Activated naive CD4-positive, alpha-beta T cell treated with anti-CD3 and anti-CD28 coated beads, Interleukin-2, amount 50 U/mL, for 24 hours (primary cell): ENCODE measurements around the gene FBXL13.
"Not testable (repeated sequence)": the region's sequence is repeated elsewhere in the genome, so short reads cannot be mapped to it uniquely, and the experiment has no call there.

Source experiments
- H3K27ac Mint-ChIP-seq: one replicate; pipeline ENCODE4 v1.8.0; 2021; ENCODE audit warnings: mild to moderate bottlenecking, mixed read lengths
- H3K27me3 Mint-ChIP-seq: one replicate; pipeline ENCODE4 v1.8.0; 2021; ENCODE audit warnings: mixed read lengths
- H3K36me3 Mint-ChIP-seq: one replicate; pipeline ENCODE4 v1.8.0; 2021; ENCODE audit warnings: mixed read lengths
- H3K4me1 Mint-ChIP-seq: one replicate; pipeline ENCODE4 v1.8.0; 2021; ENCODE audit warnings: mixed read lengths
- H3K4me3 Mint-ChIP-seq: one replicate; pipeline ENCODE4 v1.8.0; 2021; ENCODE audit warnings: mild to moderate bottlenecking, mixed read lengths
- H3K9me3 Mint-ChIP-seq: one replicate; pipeline ENCODE4 v1.8.0; 2021; ENCODE audit warnings: mixed read lengths

FBXL13 gene

DNA sequence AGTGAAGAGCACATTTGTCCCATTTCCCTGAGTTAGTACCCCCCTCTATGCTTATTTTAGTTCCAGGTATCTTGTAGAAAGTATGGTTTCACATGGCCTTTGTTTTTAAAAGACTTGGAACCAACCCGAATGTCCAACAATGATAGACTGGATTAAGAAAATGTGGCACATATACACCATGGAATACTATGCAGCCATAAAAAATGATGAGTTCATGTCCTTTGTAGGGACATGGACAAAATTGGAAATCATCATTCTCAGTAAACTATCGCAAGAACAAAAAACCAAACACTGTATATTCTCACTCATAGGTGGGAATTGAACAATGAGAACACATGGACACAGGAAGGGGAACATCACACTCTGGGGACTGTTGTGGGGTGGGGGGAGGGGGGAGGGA, 21.0 kb upstream of the FBXL13 start:
- Mint-ChIP-seq H3K36me3 (peaks cover 19% of the 10 kb centered on the region), H3K27ac (peak overlapping the region; percentile 30)
- not testable (repeated sequence) for H3K9me3 Mint-ChIP-seq, H3K4me1 Mint-ChIP-seq, H3K4me3 Mint-ChIP-seq, H3K27me3 Mint-ChIP-seq

DNA sequence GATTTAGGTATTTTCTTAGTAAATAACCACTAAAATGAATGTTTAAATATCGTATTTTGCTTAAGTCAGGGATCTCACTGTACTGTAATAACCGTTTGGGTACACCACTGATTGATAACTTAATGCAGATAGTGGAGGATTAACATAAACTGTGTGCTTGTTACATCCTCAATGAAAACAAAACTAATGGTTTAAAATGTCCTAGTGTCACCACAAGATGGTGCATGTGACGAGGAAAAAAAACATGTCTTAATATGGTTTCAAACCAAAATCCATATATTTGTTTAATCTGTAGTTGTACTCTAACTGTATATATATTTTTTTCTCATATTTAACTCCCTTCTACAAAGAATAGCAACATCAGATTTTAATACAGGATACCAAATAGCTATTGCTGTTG, 19.5 kb upstream of the FBXL13 start:
- no peaks in the 10 kb centered on the region for H3K9me3 Mint-ChIP-seq
- no peak overlapping the region for H3K4me3 Mint-ChIP-seq
- H3K4me1 Mint-ChIP-seq: no peaks in the 10 kb centered on the region
- H3K27me3 Mint-ChIP-seq: no peaks in the 10 kb centered on the region
- no peak overlapping the region for H3K27ac Mint-ChIP-seq
- H3K36me3 Mint-ChIP-seq: peaks cover 19% of the 10 kb centered on the region

DNA sequence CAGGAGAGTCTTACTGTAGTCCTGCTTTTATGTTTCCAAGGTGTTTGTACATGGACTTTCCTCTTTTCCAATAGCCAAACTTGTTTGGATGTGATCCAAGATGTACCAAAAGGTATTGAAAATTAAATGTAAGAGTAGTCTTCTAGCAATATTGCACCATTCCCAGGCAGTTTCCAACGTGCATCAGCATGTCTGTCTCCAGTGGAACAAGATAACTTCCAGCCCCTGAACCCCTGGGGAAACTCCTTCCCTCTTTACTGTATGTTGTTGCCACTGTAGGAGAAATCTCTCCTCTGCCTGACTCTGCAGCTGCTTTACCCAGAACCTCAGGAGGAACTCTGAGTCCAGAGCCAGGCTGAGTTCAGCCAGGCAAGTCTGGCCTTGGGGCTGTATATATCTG, 18.8 kb upstream of the FBXL13 start:
- Mint-ChIP-seq H3K9me3 (no peaks in the 10 kb centered on the region), H3K4me3 (no peak overlapping the region), H3K4me1 (no peaks in the 10 kb centered on the region), H3K27ac (no peak overlapping the region), H3K36me3 (peaks cover 19% of the 10 kb centered on the region), H3K27me3 (no peaks in the 10 kb centered on the region)

DNA sequence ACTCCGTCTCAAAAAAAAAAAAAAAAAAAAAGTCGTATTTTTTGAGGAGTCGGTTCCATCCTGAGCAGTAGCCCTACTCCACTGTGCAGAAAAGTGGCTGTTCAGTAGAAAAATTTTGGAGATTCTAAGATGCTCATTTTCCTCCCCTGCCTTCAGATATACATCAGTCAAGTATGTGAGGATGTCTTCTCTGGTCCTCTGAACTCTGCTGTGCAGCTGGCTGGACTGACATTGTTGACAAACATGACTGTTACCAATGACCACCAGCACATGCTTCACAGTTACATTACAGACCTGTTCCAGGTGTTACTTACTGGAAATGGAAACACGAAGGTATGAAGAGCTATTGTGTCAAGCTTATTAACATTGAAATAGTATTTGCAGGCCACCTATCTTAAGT, 17.7 kb upstream of the FBXL13 start:
- not testable (repeated sequence) for H3K4me3 Mint-ChIP-seq, H3K27ac Mint-ChIP-seq, H3K9me3 Mint-ChIP-seq, H3K4me1 Mint-ChIP-seq, H3K27me3 Mint-ChIP-seq
- peaks cover 19% of the 10 kb centered on the region for H3K36me3 Mint-ChIP-seq

DNA sequence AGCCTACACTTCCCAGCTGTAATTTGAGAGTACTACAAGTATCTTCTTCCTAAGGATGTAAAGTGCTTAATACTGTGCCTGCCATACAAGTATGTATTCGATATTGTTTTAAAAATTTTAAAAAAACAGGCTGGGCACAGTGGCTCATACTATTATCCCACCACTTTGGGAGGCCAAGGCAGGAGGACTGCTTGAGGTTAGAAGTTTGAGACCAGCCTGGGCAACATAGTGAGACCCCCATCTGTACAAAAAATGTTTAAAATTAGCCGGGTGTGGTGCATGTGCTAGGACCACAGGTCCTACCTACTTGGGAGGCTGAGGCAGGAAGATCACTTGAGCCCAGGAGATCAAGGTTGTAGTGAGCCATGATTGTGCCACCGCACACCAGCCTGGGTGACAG, 8.6 kb upstream of the FBXL13 start:
- no peak overlapping the region for H3K4me3 Mint-ChIP-seq
- H3K27me3 Mint-ChIP-seq: no peaks in the 10 kb centered on the region
- no peaks in the 10 kb centered on the region for H3K9me3 Mint-ChIP-seq
- peaks cover 27% of the 10 kb centered on the region for H3K4me1 Mint-ChIP-seq
- no peak overlapping the region for H3K27ac Mint-ChIP-seq
- H3K36me3 Mint-ChIP-seq: peaks cover 8% of the 10 kb centered on the region

DNA sequence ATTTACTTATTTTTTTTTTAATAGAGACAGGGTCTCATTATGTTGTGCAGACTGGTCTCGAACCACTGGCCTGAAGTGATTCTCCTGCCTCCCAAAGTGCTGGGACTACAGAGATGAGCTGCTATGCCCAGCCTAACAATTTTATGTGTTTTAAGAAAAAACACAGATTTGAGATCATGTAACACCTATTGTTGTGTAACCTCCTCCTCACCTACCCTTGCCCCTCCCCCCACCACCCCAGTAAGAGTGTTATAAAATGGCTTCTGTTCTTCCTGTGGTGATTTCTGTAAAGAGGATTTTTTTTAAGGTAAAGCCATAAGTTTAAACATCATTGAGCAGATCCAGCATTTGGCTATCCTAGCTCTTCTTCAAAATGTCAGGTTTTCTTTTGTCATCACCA, 7.9 kb upstream of the FBXL13 start:
- no peak overlapping the region for H3K4me3 Mint-ChIP-seq
- H3K9me3 Mint-ChIP-seq: no peaks in the 10 kb centered on the region
- H3K36me3 Mint-ChIP-seq: peaks cover 7% of the 10 kb centered on the region
- H3K4me1 Mint-ChIP-seq: peaks cover 34% of the 10 kb centered on the region
- H3K27me3 Mint-ChIP-seq: no peaks in the 10 kb centered on the region
- H3K27ac Mint-ChIP-seq: no peak overlapping the region

DNA sequence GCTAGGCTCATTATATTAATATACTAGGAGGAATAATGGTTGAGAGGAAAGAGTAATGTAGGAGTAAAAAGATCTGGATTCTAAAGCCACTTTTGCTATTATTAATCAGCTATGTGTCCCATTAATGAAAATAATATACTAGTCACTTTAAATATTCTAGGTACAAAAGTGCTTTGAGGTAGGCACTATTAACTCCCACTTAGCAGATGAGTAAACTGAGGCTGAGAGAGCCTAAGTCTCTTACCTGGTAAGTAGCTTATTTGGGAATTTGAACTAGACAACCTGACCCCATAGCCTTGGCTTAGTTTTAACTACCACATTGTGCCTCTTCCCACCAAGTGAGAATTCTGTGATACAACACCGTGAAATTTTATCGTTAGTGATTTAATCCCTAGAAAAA, 6.3 kb upstream of the FBXL13 start:
- Mint-ChIP-seq H3K4me3 (no peak overlapping the region), H3K9me3 (no peaks in the 10 kb centered on the region), H3K27ac (no peak overlapping the region), H3K27me3 (no peaks in the 10 kb centered on the region), H3K36me3 (peaks cover 6% of the 10 kb centered on the region), H3K4me1 (peaks cover 45% of the 10 kb centered on the region)

DNA sequence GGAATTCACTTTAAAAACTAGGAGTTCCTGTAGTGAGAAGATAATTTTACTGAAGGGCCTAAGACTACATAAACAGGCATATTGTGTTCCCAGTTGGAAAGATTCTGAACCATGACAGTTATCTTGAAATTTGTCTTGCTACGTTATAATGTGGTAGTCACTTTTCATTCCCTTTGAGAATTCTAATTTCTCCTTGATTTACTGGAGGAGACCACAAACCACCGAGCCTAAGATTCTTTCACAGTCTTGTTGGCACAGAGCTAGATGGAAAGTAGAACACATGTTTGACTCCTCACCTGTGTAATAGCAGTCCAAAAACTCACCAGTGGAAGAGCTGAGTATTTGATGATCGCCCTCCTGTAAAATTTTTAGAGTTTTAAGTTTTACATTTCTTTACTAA, 5.2 kb upstream of the FBXL13 start:
- Mint-ChIP-seq H3K27me3 (no peaks in the 10 kb centered on the region), H3K4me1 (peaks cover 51% of the 10 kb centered on the region), H3K36me3 (peaks cover 8% of the 10 kb centered on the region), H3K9me3 (no peaks in the 10 kb centered on the region), H3K27ac (no peak overlapping the region), H3K4me3 (no peak overlapping the region)

DNA sequence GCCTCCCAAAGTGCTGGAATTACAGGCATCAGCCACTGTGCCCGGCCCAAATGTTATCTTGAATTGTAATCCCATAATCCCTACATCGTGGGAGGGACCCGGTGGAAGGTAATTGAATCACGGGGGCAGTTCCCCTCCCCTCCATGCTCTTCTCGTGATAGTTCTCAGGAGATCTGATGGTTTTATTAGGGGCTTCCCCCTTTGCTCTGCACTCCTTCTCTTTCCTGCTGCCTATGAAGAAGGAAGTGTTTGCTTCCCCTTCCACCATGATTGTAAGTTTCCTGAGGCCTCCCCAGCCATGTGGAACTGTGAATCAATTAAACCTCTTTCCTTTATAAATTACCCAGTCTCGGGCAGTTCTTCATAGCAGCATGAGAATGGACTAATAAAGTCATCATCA, 3.6 kb upstream of the FBXL13 start:
- not testable (repeated sequence) for H3K27me3 Mint-ChIP-seq

DNA sequence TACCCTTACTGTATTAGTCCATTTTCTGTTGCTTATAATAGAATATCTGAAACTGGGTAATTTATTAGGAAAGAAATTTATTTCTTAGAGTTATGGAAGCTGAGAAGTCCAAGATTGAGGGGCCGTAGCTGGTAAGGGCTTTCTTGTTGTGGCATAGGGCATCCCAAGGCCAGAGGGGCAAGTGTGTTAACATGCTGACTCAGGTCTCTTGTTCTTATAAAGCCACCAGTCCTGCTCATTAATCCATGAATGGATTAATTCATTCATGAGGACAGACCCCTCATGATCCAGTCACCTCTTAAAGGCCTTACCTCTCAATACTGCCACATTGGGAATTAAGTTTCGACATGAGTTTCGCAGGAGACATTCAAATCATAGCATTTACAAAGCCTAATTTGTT, 2.7 kb upstream of the FBXL13 start:
- H3K36me3 Mint-ChIP-seq: peaks cover 8% of the 10 kb centered on the region
- no peaks in the 10 kb centered on the region for H3K9me3 Mint-ChIP-seq
- H3K27ac Mint-ChIP-seq: no peak overlapping the region
- peak overlapping the region; percentile 19 for H3K4me3 Mint-ChIP-seq
- no peaks in the 10 kb centered on the region for H3K27me3 Mint-ChIP-seq
- peaks cover 64% of the 10 kb centered on the region for H3K4me1 Mint-ChIP-seq

More for the DNA sequence above, 3.6 kb upstream of the FBXL13 start:
- H3K27ac Mint-ChIP-seq, H3K9me3 Mint-ChIP-seq, H3K36me3 Mint-ChIP-seq: not testable (repeated sequence)
- H3K4me1 Mint-ChIP-seq: peaks cover 63% of the 10 kb centered on the region
- H3K4me3 Mint-ChIP-seq: peak overlapping the region; percentile 11

DNA sequence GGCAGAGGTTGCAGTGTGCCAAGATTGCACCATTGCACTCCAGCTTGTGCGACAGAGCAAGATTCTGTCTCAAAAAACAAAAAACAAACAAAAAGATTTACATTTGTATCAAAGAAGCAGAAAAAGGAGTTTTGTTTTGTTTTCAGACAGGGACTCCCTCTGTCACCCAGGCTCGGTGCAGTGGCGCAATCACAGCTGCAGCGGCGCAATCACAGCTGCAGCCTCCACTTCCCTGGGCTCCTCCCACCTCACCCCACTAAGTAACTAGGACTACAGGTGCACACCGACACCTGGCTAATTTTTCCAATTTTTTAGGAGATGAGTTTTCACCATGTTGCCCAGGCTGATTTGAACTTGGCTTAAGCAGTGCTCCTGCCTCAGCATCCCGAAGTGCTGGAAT, 2.2 kb upstream of the FBXL13 start:
- Mint-ChIP-seq H3K27ac (no peak overlapping the region), H3K9me3 (no peaks in the 10 kb centered on the region), H3K27me3 (no peaks in the 10 kb centered on the region), H3K36me3 (peaks cover 8% of the 10 kb centered on the region), H3K4me3 (peak overlapping the region; percentile 97), H3K4me1 (peaks cover 59% of the 10 kb centered on the region)

DNA sequence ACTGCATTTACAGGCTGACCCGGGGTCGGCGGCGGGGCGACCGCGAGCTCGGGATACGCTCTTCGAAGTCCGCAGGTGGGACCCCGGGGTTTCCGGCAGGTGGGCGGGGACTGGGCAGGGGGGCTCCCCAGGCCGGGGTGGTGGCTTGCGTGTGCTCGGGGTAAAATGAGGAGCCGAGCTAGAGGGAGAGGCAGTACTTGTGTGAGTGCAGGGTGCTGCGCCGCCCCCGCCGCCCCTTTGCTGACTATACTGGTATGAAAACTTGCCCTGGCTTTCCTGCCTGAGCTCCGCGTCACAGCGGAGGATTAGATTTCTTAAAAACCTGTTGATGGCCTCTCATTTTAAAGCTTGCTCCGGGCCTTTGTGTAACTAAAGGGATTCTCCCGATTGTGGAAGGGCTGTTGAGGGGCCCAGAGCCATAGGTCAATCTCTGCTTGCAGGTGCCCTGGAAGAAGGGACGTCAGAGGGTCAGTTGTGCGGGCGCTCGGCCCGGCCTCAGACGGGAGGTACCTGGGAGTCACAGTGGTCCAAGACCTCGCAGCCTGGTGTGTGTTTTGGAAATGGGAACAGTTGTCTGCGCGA, 832 bp upstream of the FBXL13 start:
- Mint-ChIP-seq H3K27me3 (no peaks in the 10 kb centered on the region), H3K4me1 (peaks cover 55% of the 10 kb centered on the region), H3K36me3 (peaks cover 8% of the 10 kb centered on the region), H3K9me3 (no peaks in the 10 kb centered on the region), H3K27ac (peak overlapping the region; percentile 96), H3K4me3 (peak overlapping the region; percentile 97)

DNA sequence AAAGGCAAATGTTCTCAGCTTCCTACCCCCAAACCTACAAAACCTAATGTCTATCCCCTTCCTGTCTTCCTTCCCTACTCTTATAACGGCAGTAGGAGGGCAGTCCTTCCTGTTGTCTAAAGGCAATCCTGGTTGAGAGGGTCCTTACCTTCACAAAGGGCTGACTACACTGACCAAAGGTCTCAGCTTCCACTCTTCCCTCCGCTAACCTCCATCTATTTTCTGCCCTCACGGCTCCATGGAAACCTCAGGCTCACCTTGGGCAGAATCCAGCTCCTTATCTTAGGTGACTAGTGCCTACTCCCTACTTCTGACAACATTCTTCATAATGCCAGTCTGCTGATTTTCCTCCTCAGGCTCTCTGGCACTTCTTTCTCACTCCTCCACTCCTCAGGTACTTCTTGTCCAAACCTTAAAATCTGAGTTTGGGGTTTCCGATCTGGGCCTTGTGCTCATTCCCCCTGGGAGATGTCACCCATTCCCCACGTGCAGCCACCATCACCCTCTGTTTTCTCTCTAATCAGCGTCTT, 542 bp downstream of the FBXL13 start:
- Mint-ChIP-seq H3K27me3 (no peaks in the 10 kb centered on the region), H3K9me3 (no peaks in the 10 kb centered on the region), H3K4me3 (peak overlapping the region; percentile 98), H3K36me3 (peaks cover 6% of the 10 kb centered on the region), H3K27ac (peak overlapping the region; percentile 97), H3K4me1 (peaks cover 46% of the 10 kb centered on the region)

DNA sequence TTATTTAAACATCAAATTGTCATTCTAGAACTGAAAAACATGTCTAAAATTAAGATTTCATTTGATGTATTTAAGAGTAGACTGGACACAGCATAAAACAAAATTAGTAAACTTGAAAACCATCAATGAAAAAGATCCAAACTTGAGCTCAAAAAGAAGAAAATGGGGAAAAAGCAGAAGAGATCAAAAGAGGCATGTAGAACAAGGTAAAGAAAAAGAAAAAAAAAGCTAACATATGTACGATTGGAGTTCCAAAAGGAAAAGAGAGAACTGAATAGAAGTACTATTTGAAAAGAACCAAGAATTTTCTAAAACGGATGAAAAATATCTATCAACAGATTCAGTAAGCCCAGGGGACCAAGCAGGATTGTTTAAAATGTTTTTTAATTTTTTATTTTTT, 3.6 kb downstream of the FBXL13 start:
- H3K27me3 Mint-ChIP-seq: no peaks in the 10 kb centered on the region
- no peak overlapping the region for H3K27ac Mint-ChIP-seq
- peaks cover 4% of the 10 kb centered on the region for H3K36me3 Mint-ChIP-seq
- H3K4me3 Mint-ChIP-seq: no peak overlapping the region
- peaks cover 25% of the 10 kb centered on the region for H3K4me1 Mint-ChIP-seq
- H3K9me3 Mint-ChIP-seq: no peaks in the 10 kb centered on the region

DNA sequence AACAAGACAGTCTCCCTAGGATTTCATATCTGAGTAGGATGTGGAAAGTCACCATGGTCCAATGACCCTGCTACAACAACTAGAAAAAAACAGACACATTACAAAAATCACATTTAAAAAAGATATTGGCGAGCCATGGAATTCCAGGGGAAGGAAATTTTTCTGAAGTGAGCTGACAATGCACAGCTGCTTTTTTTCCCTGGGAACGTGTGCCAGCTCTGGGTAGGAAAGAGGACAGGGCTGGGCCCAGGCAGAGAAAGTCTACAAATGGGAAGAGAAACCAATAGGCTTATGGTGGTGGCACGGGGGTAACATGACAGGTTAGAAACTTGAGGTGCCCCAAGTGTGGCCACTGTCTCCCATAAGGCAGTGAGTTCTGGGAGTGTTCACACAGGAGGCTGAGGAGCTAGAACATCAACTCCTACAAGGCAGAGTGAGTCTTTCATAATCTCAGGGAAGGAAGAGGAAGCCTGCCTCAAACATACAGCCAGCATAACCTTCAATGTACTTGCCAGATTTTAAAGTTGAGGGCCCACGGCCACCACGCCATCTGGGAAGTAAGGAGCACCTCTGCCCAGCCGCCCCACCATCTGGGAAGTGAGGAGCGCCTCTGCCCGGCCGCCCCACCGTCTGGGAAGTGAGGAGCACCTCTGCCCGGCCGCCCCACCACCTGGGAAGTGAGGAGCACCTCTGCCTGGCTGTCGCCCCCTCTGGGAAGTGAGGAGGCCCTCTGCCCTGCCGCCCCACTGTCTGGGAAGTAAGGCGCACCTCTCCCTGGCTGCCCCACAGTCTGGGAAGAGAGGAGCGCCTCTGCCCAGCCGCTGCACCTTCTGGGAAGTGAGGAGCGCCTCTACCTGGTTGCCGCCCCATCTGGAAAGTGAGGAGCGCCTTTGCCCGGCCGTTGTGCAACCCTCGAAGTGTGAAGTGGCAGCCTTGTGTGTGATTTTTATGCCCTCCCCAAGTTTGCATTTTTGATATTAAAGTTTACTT, 5.9 kb downstream of the FBXL13 start:
- Mint-ChIP-seq H3K27ac (no peak overlapping the region), H3K36me3 (peaks cover 1% of the 10 kb centered on the region), H3K27me3 (no peaks in the 10 kb centered on the region), H3K4me3 (no peak overlapping the region), H3K4me1 (peaks cover 8% of the 10 kb centered on the region), H3K9me3 (no peaks in the 10 kb centered on the region)

DNA sequence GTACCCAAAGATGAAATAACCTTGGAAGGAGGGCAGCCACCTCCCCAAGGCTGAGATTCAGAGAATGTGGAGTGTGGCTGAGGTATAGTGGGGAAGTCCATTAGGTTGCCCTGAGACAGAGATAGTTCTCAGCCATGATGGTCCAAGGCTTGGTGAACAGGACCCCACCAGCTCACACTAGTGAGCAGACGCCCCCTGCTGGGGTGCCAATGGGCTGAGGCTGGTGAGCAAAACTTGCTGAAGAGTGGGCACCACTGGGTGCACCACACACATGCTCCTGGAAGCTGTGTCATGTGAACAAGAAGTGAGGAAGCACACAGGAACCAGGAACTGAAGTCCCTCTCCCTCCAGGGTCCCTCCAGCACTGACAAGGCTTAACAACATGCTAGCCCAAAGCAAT, 8.9 kb downstream of the FBXL13 start:
- H3K36me3 Mint-ChIP-seq: peaks cover 1% of the 10 kb centered on the region
- H3K9me3 Mint-ChIP-seq: no peaks in the 10 kb centered on the region
- no peaks in the 10 kb centered on the region for H3K4me1 Mint-ChIP-seq
- no peaks in the 10 kb centered on the region for H3K27me3 Mint-ChIP-seq
- H3K27ac Mint-ChIP-seq: no peak overlapping the region
- H3K4me3 Mint-ChIP-seq: no peak overlapping the region
